ENCODE data around the gene NUDT13.
"Not testable (repeated sequence)": the region's sequence is repeated elsewhere in the genome, so short reads cannot be mapped to it uniquely, and the experiment has no call there.

NUDT13 gene

GRCh38 chr10:73106301-73106700 is 4.0 kb upstream of the NUDT13 start:
- no peak for DNase-seq

- DNase-seq, result not testable (repeated sequence)
These were observed 1.0 kb upstream of the NUDT13 start for GRCh38 chr10:73109248-73109652.

DNA sequence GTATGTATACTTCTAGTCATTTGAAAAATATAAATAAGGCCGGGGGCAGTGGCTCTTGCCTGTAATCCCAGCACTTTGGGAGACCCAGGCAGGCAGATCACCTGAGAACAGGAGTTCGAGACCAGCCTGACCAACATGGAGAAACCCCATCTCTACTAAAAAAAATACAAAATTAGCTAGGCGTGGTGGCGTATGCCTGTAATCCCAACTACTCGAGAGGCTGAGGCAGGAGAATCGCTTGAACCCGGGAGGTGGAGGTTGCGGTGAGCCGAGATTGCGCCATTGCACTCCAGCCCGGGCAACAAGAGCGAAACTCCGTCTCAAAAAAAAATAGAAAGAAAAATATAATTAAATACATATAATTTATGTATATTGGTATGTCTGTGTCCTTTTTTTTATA is 1.8 kb downstream of the NUDT13 start:
- not testable (repeated sequence) for DNase-seq

- no peak for DNase-seq
These were observed 3.3 kb downstream of the NUDT13 start for GRCh38 chr10:73113551-73113950.

DNA sequence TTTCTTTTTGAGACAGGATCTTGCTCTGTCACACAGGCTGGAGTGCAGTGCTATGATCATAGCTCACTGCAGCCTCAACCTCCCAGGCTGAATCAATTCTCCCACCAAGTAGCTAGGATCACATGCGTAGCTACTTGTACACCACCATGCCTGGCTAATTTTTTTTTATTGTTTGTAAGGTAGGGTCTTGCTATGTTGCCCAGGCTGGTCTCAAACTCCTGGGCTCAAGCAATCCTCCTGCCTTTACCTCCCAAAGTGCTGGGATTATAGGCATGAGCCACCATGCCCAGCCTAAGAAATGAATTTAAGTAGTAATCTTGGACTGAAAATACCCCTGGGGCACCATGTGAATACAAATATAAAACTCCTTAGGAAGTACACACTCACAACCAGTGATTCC is 5.8 kb downstream of the NUDT13 start:
- DNase-seq, result no peak

- no peak for DNase-seq
These were observed 7.9 kb downstream of the NUDT13 start for GRCh38 chr10:73117976-73118743.

GRCh38 chr10:73119457-73119856 is 9.2 kb downstream of the NUDT13 start:
- DNase-seq, result no peak

DNA sequence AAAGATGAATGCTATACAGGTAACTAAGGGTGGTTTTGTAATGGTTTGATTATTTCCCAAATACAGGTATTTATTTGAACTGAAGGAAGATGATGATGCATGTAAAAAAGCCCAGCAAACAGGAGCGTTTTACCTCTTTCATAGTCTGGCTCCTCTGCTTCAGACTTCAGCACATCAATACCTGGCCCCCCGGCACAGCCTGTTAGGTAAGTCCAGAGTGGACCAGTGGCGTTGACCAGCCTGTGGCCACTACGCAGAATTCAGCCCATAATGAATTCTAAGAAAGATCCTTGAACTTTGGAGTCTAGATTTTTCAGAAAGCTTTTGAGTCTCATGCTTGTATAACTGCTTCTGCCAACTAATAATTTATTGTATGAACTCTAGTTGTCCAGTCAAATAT is 9.7 kb downstream of the NUDT13 start:
- no peak for DNase-seq

DNA sequence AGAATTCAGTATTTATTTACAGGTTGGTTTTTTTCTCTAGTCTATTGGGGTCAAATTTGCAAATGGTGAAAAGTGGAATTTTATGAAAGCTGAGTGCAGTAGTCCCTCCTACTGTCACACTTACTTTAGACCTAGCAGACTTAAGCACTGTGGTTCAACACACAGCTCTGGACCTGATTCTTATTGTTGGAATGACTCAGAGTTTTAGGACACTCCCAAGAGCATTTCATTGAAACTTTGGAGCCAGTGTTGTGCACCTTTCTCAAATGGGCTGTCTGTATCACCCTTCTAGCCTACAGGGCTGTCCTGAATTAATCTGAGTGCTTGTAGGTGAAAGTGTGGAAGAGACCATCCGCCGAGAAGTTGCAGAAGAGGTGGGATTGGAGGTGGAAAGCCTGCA is 16.1 kb downstream of the NUDT13 start:
- DNase-seq, result no peak

GRCh38 chr10:73131301-73131700 is 21.0 kb downstream of the NUDT13 start:
- DNase-seq, result no peak

GRCh38 chr10:73131913-73132686 is 21.8 kb downstream of the NUDT13 start:
- no peak for DNase-seq

GRCh38 chr10:73134727-73135126 is 24.5 kb downstream of the NUDT13 start:
- DNase-seq, result no peak

GRCh38 chr10:73136627-73137026 is 26.4 kb downstream of the NUDT13 start:
- DNase-seq, result no peak

- no peak for DNase-seq
These were observed 29.0 kb downstream of the NUDT13 start for GRCh38 chr10:73139251-73139650.

GRCh38 chr10:73141603-73142002 is 31.3 kb downstream of the NUDT13 start:
- no peak for DNase-seq

- DNase-seq, result not testable (repeated sequence)
These were observed 40.6 kb downstream of the NUDT13 start for GRCh38 chr10:73150633-73151413.

- no peak for DNase-seq
These were observed 41.8 kb downstream of the NUDT13 start for GRCh38 chr10:73152009-73152408.

GRCh38 chr10:73156054-73156453 is 45.8 kb downstream of the NUDT13 start:
- no peak for DNase-seq

GRCh38 chr10:73159038-73159648 is 48.9 kb downstream of the NUDT13 start:
- peak; percentile 41 for DNase-seq

DNA sequence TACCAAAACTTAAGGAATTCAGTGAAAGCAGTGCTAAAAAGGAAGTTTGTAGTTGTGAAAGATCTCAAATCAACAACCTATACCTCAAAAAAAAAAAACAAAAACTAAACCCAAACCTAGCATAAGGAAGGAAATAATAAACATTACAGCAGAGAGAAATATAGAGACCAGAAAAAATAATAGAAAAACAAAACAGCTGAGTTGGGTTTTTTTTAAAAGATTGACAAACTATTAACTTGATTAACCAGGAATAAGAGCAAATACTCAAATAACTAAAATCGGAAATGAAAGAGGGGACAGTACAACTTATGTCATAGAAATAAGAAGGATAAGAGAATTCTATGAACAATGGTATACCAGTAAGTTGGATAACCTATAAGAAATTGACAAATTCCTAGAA is 50.8 kb downstream of the NUDT13 start:
- no peak for DNase-seq

DNA sequence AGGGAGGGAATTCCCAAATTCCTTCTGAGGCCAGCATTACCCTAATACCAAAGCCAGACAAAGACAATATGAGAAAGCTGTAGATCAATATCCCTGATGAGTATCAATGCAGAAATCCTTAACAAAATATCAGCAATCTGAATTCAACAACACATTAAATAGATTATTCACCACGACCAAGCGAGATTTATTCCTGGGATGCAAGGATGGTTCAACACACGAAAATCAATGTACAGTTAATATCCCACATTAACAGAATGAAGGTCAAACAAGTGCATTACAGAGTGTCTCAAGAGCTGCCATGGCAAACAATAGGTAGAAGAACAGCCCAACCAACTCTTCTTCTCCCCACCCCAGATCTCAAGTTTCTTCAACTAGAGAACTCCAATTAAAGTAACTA is 51.4 kb downstream of the NUDT13 start:
- no peak for DNase-seq

- no peak for DNase-seq
These were observed 52.8 kb downstream of the NUDT13 start for GRCh38 chr10:73163096-73163495.

DNA sequence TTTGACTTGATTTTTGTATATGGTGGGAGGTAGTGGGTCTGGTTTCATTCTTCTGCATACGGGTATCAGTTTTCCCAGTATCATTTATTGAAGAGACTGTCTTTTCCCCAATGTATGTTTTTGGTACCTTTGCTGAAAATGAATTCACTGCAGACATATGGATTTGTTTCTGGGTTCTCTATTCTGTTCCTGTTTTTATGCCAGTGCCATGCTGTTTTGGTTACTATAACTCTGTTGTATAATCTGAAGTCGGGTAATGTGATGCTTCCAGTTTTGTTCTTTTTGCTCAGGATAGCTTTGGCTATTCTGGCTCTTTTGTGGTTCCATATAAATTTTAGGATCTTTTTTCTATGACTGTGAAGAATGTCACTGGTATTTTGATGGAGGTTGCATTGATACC is 56.7 kb downstream of the NUDT13 start:
- no peak for DNase-seq

All from stimulated activated CD4-positive, alpha-beta T cell treated with anti-CD3 and anti-CD28 coated beads, Interleukin-1b, Interleukin-23, amount 100 ng/mL, for 48 hours (primary cell).